Stimulated activated CD8-positive, alpha-beta memory T cell treated with anti-CD3 and anti-CD28 coated beads, Interleukin-7, amount 100 ng/mL, for 4 hours (primary cell): Measurements from ENCODE around the gene ZNRF1.
"Not testable (repeated sequence)": the region's sequence is repeated elsewhere in the genome, so short reads cannot be mapped to it uniquely, and the experiment has no call there.

Experiments used
- DNase-seq, 2 donors: peaks; one replicate each; pipeline ENCODE4 v3.0.0-alpha.2; 2020; ENCODE audit warnings: low read depth in 2 of 2

The ZNRF1 gene

GRCh38 chr16:75075688-75076268 lies 77.0 kb downstream of the ZNRF1 start:
- DNase-seq: no peak

- no peak for DNase-seq
Observed at GRCh38 chr16:75078886-75079285, 80.1 kb downstream of the ZNRF1 start.

- DNase-seq: no peak
Observed at GRCh38 chr16:75079346-75079926, 80.6 kb downstream of the ZNRF1 start.

GRCh38 chr16:75080205-75081029 lies 81.6 kb downstream of the ZNRF1 start:
- no peak for DNase-seq

- DNase-seq: no peak
Observed at GRCh38 chr16:75081179-75081859, 82.5 kb downstream of the ZNRF1 start.

GRCh38 chr16:75083813-75084212 lies 85.0 kb downstream of the ZNRF1 start:
- DNase-seq: no peak

GRCh38 chr16:75085556-75085955 lies 86.7 kb downstream of the ZNRF1 start:
- no peak for DNase-seq

- no peak for DNase-seq
Observed at GRCh38 chr16:75086281-75086680, 87.5 kb downstream of the ZNRF1 start.

- no peak for DNase-seq
Observed at GRCh38 chr16:75086688-75087374, 88.0 kb downstream of the ZNRF1 start.

GRCh38 chr16:75087375-75087979 lies 88.7 kb downstream of the ZNRF1 start:
- no peak for DNase-seq

- DNase-seq: no peak
Observed at GRCh38 chr16:75088216-75088615, 89.4 kb downstream of the ZNRF1 start.

GRCh38 chr16:75088934-75089333 lies 90.1 kb downstream of the ZNRF1 start:
- DNase-seq: no peak

GRCh38 chr16:75089486-75090202 lies 90.8 kb downstream of the ZNRF1 start:
- no peak for DNase-seq

- DNase-seq: not testable (repeated sequence)
Observed at GRCh38 chr16:75090899-75091298, 92.1 kb downstream of the ZNRF1 start.

GRCh38 chr16:75091619-75092018 lies 92.8 kb downstream of the ZNRF1 start:
- DNase-seq: not testable (repeated sequence)

- no peak for DNase-seq
Observed at GRCh38 chr16:75092777-75093176, 94.0 kb downstream of the ZNRF1 start.

GRCh38 chr16:75093598-75094540 lies 95.0 kb downstream of the ZNRF1 start:
- DNase-seq: no peak

GRCh38 chr16:75095204-75095621 lies 96.4 kb downstream of the ZNRF1 start:
- no peak for DNase-seq

GRCh38 chr16:75096656-75097055 lies 97.8 kb downstream of the ZNRF1 start:
- no peak for DNase-seq
